Stimulated activated CD8-positive, alpha-beta memory T cell treated with anti-CD3 and anti-CD28 coated beads, Interleukin-4, amount 100 ng/mL, for 4 hours (primary cell): Measurements from ENCODE around the gene TOMM6.
"Not testable (repeated sequence)": the region's sequence is repeated elsewhere in the genome, so short reads cannot be mapped to it uniquely, and the experiment has no call there.

ENCODE experiments used
- DNase-seq, 2 donors: peaks; one replicate each; pipeline ENCODE4 v3.0.0-alpha.2; 2020; ENCODE audit warnings: low read depth in 2 of 2, low spot score in 1 of 2

The TOMM6 gene

DNA sequence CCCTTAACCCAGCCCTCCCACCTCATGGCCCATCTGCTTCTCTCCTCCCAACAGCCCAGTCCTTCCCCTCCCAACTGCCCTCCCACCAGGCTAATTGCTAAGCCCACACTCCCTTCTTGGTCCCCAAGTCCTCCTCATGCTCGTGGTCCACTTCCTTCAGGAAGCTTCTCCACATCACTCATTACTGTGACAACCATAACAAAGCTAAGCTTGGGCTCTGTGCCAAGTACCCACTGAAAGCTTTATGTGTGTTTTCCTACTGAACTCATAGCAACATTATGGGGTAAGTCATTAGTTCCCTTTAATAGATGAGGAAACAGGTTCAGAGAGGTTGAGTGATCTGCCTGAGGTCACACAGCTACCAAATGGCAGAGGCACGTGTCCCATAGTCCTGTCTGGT is 24.0 kb upstream of the TOMM6 start:
- no peak for DNase-seq

DNA sequence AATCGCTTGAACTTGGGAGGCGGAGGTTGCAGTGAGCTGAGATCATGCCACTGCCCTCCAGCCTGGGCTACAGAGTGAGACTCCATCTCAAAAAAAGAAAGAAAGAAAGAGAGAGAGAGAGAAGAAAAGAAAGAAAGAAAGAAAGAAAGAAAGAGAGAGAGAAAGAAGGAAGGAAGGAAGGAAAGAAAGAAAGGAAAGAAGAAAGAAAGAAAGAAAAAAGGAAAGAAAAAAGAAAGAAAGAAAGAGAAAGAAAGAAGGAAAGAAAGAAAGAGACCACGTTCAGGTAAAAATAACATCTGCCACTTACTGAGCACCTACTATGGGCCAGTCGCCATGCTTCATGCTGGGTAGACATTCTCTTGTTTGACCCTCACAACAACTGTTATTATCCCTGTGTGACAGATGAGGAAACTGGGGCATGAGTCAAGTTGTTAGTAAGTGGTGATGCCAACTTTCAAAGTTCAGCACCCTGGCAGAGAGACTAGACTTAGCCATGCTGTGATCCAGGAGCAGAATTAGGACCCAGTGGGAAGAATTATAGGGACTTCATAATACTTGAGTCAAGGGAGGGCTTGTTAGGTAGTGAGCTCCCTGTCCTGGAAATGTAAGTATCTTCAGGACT is 21.3 kb upstream of the TOMM6 start:
- DNase-seq: not testable (repeated sequence)

DNA sequence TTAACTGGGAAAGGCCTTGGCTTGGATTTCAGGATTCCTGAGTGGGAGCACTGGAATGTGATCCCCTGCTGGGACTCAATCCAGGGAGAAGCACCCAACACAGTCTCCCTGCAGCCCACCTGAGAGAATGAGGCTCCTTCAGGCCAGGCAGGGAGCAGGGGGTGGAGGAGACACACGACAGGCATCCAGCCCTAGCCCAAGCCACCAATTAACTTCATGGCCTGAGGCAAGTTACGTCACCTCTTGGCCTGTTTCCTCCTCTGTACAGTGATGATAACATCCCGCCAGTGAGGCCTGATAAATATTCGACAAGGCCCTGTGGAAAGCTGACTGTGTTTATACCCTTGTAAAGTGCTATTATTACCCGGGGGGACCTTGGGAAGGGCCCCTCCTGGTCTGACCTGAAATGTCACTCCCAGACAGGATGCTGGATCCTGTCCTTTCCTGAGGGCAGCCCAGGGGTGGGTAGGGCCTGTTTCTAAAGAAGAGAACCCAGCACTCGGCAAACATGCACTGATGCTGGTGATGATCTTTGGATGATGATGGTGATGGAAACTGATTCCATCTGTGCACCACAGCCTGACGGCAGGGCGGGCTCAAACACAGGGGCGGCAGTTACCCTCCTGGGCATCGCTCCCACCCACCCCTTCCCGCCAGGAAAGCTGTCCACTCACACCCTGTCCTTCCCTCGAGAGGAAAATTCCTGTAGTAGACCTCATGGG is 20.2 kb upstream of the TOMM6 start:
- no peak for DNase-seq

DNA sequence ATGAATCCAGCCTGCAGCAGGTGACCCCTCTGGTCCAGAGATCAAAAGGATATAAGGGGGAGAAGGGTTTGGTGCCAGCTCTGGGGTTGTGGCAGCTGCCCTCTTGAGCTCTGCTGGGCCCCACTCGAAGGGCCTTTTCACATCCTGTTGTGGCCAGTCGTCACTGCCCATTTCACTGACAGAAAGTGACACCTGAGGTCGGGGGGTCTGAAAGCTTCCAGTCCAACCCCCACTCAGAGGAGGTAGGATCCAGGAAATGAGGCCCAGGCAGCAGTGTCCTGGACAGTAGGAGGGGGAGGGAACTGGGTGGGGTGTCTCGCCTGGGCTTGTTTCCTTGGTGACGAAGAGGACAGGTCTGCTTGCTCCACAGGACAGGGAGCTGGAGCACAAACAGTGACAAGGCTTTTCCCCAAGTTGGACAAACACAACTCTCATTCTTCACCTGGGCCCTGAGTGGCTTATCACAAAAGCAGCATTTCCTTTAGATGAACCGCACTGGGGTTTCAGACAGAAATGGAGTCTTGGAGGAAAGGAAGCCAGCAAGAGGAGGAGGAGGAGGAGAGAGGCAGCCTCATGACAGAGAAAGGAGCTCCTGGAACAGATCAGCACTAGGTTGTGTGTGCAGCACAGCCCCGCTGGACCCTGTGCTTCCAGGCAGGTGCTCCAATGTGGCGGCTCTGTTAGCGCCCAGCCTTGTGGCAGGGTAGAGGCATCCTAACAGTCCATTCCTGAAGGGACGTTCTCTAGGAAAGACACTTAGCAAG is 18.8 kb upstream of the TOMM6 start:
- DNase-seq: no peak

DNA sequence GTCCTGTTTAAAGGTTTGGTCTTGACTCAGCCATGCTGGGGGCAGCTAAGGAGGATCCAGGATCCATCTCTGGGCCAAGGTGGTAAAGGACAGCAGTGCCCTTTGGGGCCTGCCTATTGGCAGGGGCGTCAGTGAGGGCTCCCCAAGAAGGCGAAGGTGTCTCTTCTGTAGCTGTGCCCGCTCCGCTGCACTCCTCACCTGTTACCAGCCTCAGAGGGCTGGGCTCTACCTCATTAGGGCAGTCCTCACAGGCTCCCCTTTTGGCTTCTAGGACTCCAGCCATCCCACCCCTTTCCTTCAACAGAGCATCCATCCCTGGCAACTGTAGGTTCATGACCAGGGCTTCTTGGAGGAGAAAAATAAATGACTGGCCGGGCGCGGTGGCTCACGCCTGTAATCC is 18.1 kb upstream of the TOMM6 start:
- DNase-seq: no peak

DNA sequence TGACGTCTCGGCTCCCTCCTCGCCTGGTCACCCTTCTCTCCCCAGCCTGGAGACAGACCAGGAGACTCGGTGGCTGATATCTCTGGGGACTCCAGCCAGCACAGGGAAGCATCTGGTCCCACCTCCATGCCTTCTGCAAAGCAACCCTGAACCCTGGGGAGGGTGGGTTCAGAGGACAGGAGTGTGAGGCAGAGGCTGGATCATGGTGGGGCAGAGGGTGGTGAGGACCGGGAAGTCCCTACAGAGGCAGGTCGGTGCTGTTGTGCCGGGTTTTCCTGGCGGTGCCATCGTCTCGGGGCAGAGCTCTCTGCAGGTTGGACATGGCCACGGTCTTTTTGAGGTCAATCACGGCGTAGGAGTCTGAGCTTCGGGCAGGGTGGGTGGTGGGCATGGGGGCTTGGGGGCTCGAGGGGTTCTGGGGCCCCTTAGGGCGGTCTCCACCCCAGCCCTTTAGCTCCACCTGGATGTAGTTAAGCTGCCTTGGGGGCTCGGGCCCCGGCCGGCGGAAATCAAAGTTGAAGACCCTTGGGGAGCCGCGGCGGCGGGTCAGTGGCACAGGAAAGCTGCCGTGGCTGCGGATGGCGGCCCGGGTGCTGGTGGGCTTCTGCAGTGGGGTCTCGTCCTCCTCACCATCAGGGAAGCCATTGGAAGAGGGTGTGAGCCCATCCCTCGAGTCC is 17.0 kb upstream of the TOMM6 start:
- DNase-seq: no peak

DNA sequence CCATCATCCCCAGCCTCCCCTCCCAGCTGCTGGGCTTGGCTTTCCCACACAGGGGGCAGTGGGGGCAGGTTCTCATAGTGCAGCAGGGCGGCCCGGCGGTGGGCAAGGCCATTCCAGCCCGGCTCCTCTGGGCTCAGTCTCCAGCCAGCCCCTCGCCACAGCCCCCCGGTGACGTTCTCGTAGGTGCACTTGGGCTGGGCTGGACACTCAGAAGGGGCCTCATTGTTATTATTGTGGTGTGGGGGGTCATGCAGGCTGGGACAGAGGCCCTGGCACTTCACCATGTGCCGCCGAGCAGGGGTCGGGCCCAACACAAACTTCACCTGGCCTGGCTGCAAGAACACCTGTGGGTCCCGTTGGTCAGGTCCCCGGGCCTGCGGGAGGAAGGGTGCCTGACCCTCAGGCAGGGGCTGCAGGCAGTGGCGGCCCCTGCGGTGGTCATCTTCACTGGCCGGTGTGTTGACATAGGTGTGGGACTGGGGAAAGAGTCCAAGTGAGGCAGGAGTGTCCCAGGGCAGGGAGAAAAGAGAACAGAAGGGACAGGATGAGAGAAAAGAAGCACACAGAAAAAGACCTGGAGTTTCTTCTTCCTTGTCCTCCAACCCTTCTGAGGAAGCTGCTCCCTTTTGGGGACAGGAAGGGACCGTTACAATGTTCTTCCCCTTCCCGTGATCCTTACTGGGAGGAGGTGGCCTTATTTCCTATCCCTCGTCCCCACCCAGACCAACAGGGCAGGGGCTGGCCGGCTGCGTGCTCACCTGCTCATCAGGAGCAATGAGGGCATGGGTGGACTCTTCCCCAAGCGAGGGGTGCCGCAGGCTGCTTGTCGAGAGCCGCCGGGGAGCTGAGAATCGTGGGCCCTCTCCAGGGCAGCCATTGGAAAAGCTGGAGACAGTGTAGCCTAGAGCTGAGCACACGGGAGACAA is 16.2 kb upstream of the TOMM6 start:
- no peak for DNase-seq

DNA sequence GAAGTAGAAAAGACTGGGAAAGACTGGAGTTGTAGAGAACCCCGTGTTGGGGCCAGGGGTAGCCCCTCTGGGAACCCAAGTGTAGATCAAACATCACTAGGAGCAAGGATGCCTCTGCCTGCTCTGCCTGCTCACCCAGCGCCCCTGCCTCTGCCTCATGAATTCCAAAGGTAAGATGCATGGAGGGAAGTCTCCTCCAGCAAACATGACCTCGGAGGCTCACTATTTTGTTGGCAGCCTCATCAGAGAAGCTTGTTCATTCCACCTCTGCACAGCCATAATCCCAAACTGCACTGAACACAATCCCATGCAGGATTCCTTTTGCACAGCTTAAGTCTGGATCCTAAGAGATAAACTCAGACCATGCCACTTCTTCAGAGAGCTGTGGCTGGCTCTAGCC is 12.7 kb upstream of the TOMM6 start:
- DNase-seq: no peak

DNA sequence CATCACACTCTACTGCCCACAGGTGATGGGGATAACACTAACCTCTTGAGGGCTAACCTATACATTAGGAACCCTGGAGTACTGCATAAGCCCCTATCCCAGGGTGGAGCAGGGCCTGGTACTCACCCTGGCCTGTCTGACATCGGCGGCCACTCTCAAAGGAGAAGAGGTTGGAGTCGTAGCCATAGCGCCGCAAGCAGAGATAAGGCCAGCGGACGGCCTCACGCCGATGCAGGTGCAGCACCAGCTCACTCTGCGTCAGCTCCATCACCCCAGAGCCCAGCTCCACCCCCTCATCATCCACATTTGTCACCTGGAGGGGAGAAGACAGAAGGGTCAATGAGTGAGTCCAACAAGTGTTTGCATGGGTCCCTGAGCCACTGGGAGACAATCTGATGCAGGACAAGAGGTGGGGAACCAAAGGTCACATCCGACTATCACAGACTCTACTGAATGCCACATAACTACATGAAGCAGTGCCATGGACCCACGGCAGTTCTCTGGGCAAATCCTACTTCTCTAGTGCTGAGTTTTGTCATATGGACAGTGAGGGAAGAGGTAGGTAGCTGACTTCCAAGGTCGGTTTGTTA is 12.1 kb upstream of the TOMM6 start:
- no peak for DNase-seq

DNA sequence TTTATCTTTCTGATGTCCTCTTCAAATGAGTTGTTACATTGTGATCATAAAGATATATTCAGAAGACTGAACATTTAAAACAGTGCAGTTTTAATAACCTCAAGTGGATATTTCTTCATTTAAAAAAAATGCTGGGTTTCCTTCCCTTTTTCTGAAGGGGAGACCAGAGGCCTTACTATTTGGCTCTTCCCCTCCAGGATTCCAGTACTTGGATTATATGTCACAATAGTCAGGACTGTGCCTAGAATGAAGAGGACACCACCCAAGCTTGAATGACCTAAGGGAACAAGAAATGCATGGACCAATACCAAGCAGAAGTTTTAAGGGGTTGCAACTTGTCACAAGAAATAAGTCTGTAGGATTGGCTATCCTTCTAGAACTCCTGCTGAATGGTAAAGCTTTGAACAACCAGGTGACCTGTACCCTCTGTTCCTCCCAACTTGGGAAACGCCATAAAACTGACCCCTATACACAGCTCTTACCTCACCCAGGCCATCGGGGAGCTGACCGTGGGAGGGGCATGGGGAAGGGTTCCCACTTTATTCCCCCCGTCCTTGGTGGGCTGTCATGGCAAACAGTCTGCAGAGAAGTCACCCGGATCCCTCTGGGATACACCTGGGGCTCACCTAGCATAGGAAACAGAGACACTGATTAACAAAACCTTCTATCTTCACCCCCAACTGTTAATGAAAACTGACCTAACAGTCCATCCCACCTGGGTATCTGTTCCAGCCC is 9.8 kb upstream of the TOMM6 start:
- no peak for DNase-seq

DNA sequence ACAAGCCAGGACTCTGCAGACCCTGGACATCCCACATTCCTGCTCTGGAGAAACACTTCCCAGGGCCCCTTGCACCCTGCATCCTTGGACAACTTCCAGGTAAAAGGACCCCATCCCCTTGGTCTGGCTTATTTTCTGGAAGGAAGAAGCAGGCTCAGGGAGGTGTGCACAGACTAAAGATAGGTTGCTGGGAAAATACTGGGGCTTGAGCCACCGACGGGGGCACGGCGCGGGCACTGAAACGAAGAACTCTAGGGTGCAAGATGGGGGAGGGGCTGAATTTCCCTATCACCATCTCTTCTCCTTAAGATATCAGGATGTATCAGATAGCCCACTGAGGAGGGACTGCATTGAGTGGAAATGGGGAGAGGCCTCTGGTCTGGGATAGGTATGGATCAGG is 8.6 kb upstream of the TOMM6 start:
- DNase-seq: no peak

DNA sequence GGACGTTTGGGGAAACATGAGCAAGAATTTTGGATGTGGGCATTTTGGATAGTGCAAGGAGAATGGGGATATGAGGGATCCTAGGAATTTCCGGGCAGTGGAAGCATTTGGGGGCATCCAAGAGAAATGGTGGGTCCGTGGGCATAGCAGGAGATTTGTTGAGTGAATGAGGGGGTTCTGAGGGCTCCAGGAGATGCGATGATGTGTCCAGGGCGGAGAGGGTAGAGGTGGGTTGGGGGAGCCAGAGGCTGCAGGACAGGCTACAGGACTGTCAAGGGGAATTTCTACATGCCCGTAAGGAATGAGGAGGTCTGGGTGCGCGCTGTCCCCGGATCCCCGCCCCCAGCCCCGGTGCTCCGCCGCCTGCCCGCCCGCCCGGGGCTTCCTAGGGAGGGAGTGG is 8.2 kb upstream of the TOMM6 start:
- no peak for DNase-seq

DNA sequence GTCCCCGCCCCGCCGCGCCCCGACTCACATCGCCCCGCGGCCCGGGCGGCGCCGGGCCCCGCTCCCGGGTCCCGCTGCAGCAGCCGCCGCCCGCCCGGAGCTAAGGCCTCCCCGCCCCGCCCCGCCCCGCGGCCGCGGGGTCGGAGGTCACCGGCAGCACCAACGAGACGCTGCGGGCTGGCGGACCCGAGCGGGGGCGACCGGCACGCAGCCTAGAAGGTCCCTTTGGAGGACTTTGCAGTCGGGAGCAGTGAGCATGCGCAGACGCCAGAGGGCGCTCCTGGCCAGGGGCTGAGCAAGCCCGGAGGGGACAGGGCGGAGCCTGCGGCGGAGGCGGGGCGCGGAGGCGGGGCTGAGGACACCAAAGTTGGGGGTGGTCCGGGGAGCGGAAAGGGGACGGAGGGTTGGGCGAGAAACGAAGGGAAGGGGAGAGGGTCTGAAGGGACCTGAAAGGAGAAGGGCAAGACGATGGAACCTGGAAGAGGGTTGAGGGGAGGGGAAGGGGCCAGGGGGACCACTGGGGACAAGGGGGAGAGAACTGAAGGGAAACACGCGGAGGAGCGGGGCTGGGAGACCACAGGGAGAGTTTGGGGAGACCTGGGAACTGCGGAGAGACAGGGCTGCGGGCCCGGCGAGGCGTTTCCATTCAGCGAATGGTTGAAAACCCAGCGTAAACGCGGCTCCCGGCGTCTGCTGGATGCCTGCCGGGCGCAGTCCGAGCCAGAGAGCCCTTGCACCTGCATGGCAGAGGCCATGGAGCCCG is 7.5 kb upstream of the TOMM6 start, which contains the start of gene FRS3:
FRS3 (minus strand) TSS at position 113 of the 763 bp plus-strand sequence. CDS start 2,913 bp downstream, outside the sequence.
- DNase-seq: peak; percentile 98 to 99

DNA sequence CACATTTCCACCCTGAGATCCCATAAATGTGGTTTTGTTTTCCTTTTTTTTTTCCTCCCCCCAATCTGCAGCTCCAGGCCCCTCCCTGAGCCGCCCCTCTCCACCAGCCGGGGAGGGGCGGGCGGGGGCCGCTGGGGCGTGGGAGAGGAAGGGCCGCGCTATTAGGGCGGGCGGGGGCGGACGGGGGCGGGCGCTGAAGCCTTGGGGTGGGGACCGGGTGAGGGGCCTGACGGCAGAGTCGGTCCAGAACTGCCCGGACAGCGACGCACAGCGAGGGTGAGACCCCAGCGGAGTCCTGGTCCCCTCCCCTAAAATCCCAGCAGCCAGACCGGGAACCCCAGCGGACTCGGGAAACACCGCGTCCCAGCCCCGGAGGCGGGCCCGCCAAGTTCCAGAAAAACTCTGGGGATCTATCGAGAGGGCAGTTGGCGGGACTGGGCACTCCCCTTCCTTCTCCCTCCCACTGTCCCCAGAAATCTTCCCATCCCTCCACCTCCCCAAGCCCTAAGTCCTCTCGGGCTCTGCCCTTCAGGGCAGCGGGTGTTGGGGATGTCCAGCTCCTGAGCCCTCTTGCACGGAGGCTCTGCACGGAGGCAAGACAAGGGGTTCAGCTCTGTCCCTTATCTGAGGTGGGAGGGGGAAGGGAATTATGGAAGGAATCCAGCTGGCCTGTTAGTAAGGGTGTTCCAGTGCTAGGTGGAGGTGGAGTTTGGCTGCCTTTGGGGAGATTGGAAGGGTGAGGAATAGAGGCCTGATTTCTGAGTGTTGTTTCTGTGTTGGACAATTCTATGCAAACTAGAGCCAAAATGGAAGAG is 6.7 kb upstream of the TOMM6 start, which contains the start of gene PRICKLE4:
PRICKLE4 (plus strand) TSS at position 232 of the 815 bp plus-strand sequence. CDS start 2,692 bp downstream, outside the sequence.
- no peak for DNase-seq

DNA sequence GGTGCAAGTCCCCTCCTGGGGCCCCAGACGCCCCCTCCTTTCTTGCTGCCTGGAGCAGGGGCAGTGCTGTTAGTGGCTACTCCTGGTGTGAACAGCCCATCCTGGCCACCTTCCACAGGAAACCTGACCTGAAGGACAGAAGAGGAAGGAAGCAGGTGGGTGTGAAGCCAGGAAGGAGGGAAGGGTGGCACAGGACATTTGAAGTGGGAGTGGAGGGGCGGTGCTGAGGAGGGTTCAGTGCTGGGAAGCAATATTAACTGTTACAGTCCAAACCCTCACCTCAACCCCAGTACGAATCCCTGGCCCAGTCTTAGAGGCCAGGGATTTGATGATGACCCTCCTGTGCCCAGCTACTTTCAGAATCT is 6.1 kb upstream of the TOMM6 start:
- no peak for DNase-seq

DNA sequence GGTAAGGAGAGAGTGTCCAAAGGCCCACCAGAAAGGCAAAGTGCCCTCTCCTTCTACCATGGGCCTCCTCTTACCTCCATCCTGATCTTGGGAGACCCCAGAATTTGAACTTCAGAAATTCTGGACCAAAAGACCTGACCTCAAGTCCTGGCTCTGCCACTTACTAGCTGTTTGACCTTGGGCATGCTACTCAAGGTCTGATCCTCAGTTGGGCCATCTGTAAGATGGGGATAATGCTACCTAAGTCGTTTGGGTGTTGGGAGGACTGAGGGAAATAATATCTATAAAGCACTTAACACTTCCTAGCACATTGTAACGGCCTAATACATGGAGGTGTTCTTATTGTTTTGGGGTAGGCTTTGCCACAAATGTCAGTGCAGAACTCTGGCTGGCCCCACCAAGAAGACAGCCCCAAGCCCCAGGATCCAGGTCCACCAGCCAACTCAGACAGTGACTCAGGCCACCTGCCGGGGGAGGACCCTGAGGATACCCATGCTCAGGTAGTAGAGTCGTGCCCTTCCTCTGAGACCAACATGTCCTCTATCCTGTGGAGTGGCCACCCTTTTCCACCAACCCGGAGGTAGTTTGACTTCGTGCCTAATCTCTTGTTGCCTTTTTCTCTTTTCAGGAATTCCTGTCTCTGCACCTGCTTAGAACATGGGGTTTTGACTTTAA is 4.3 kb upstream of the TOMM6 start:
- DNase-seq: no peak

DNA sequence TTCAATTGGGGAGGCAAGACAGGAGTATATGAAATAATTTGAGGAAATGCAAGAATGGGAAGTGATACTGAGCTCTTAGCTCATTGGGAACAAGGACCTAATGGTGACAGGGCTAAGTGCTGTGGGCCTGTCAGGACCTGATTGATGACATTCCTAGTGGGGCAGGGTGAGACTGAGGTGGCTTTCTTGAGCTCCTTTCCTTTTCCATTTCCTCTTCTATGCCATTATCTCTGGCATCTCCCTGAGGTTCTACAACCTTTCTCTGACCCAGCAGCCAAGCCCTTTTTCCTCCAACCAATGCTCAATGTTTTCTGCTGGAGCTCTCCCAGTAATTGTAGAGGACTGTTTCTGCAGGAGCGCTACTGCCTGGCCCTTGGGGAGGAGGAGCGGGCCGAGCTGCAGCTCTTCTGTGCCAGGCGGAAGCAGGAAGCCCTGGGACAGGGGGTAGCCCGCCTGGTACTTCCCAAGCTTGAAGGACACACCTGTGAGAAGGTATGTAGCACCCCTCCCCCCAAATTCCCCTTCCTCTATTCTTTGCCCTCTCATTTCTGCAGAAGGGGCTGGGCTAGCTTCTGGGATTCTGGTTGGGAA is 2.8 kb upstream of the TOMM6 start:
- DNase-seq: no peak
